K562 (cell line): ENCODE results near the gene CDHR2. TPM values are rescaled to one million over a fixed set of nuclear protein-coding genes. Genes with fewer than 3 reads are reported as not detected.
A peak's percentile ranks its signal among the peaks of the same experiment; 100 is the strongest.

Experiments used
- HNRNPLL ChIP-seq: fragments of 200-400 bp; formaldehyde crosslinking; IDR thresholded peaks from 2 replicates; pipeline ENCODE4 v1.6.1; 2017; ENCODE audit warnings: low read length, low read depth, mild to moderate bottlenecking; ENCODE audit not compliant: poor library complexity, severe bottlenecking
- MYBL2 ChIP-seq, 2 experiments: fragments of 450-650 bp in 1 of 2; sonication (generic) in 1 of 2; formaldehyde crosslinking in 1 of 2; IDR thresholded peaks; 2 replicates each; pipeline versions ENCODE4 v1.6.1 to v1.8.1; 2017 to 2022; ENCODE audit warnings: borderline replicate concordance in 1 of 2, inconsistent platforms in 1 of 2, low read depth in 1 of 2, mild to moderate bottlenecking in 1 of 2, missing genetic modification reagents in 1 of 2, moderate library complexity in 1 of 2
- RBBP5 ChIP-seq: fragments of 200-600 bp; sonication (generic); IDR thresholded peaks from 2 replicates; pipeline ENCODE4 v1.6.1; 2012; ENCODE audit warnings: borderline replicate concordance, mild to moderate bottlenecking, low read length, control low read depth, inconsistent platforms; ENCODE audit not compliant: insufficient read depth, poor library complexity, severe bottlenecking
- SP1 ChIP-seq: sonication (generic); formaldehyde crosslinking; IDR thresholded peaks from 2 replicates; pipeline ENCODE4 v1.8.1; 2022; ENCODE audit warnings: mild to moderate bottlenecking, missing genetic modification reagents
- ZNF212 ChIP-seq: fragments of 450-650 bp; formaldehyde crosslinking; IDR thresholded peaks from 2 replicates; pipeline ENCODE4 v1.4.0; 2020; ENCODE audit warnings: mild to moderate bottlenecking
- polyA plus RNA-seq, 8 experiments: library from polyadenylated mRNA; depleted of rRNA in 4 of 8; stranded (reverse) in 5 of 8; unstranded in 3 of 8; fragments of >200 nt; fragmentation: Nextera tagmentation in 2 of 8; fragmentation: Illumina TruSeq in 1 of 8; extraction: Ambion mirVana in 2 of 8; extraction: Trizol in 1 of 8; gene quantifications; 2 replicates each; pipeline versions ENCODE4 v1.2.1 to v1.2.3, GENCODE V29; 2011 to 2014; ENCODE audit warnings: inconsistent platforms in 1 of 8, missing spikeins in 1 of 8
- total RNA-seq, 7 experiments: library from RNA; depleted of rRNA in 6 of 7; stranded (reverse); fragments of >200 nt in 6 of 7; fragmentation: Illumina TruSeq in 2 of 7; extraction: Trizol in 2 of 7; gene quantifications; 2 replicates each; pipeline versions ENCODE4 v1.2.1 to v1.2.3, GENCODE V29; 2011 to 2021; ENCODE audit warnings: low replicate concordance in 1 of 7
- TF ChIP-seq, protein P1 (sequence below), 2 experiments: fragments of 450-650 bp in 1 of 2; sonication (generic) in 1 of 2; formaldehyde crosslinking in 1 of 2; IDR thresholded peaks; 2 replicates each; pipeline versions ENCODE4 v1.7.1 to v1.9.0; 2016 to 2022; ENCODE audit warnings: inconsistent platforms in 1 of 2, mild to moderate bottlenecking in 1 of 2, missing genetic modification reagents in 1 of 2
- TF ChIP-seq, protein P2 (sequence below): sonication (generic); formaldehyde crosslinking; IDR thresholded peaks from 2 replicates; pipeline ENCODE4 v1.8.1; 2023; ENCODE audit warnings: mild to moderate bottlenecking, missing genetic modification reagents
- TF ChIP-seq, protein P3 (sequence below): sonication (generic); formaldehyde crosslinking; IDR thresholded peaks from 2 replicates; pipeline ENCODE4 v1.8.0; 2022; ENCODE audit warnings: mild to moderate bottlenecking, missing genetic modification reagents
- TF ChIP-seq, protein P4 (sequence below): fragments of 450-650 bp; IDR thresholded peaks from 2 replicates; pipeline ENCODE4 v1.7.0; 2016; ENCODE audit warnings: borderline replicate concordance

Gene CDHR2
- total and polyA plus RNA-seq, 9 of the 15 experiments (the other 6 are each of a cell fraction or from before 2014, with no cell fraction given) = 0.01 to 0.62 (median 0.09) TPM; not detected in 2

DNA sequence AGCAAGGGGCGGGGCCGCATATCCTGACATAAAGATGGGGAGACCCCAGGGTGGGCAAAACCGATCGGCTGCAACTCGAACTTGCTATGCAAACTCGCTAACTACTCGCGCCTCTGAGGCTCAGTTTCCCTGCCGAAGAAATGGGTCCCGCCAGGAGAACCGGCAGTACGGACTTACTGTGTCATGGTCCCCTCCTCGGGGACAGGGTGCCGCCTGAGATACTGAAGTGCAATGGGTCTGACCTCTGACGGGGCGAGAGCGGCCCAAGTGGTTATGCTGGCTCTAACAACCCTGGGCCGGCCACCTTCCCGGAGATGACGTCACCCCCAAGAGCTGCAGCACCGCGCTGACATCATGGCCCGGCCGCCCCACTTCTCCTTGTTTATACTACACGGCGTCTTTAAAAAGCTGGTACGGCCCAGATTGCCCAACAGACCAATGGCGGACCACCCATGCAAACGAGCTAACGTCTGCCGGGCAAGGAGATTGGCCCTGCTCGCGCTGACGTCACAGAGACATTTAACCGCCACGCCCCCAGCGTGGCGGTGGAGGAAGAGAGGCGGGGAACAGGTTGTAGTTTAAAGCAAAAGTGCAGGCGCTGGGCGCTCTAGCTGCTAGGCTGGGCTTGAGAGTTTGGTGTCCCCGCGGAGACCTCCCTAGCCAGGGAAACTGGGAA, 11.4 kb upstream of the CDHR2 start (continued):
- TF ChIP-seq, protein P1, sequence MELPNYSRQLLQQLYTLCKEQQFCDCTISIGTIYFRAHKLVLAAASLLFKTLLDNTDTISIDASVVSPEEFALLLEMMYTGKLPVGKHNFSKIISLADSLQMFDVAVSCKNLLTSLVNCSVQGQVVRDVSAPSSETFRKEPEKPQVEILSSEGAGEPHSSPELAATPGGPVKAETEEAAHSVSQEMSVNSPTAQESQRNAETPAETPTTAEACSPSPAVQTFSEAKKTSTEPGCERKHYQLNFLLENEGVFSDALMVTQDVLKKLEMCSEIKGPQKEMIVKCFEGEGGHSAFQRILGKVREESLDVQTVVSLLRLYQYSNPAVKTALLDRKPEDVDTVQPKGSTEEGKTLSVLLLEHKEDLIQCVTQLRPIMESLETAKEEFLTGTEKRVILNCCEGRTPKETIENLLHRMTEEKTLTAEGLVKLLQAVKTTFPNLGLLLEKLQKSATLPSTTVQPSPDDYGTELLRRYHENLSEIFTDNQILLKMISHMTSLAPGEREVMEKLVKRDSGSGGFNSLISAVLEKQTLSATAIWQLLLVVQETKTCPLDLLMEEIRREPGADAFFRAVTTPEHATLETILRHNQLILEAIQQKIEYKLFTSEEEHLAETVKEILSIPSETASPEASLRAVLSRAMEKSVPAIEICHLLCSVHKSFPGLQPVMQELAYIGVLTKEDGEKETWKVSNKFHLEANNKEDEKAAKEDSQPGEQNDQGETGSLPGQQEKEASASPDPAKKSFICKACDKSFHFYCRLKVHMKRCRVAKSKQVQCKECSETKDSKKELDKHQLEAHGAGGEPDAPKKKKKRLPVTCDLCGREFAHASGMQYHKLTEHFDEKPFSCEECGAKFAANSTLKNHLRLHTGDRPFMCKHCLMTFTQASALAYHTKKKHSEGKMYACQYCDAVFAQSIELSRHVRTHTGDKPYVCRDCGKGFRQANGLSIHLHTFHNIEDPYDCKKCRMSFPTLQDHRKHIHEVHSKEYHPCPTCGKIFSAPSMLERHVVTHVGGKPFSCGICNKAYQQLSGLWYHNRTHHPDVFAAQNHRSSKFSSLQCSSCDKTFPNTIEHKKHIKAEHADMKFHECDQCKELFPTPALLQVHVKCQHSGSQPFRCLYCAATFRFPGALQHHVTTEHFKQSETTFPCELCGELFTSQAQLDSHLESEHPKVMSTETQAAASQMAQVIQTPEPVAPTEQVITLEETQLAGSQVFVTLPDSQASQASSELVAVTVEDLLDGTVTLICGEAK (IDR thresholded peaks at IDR 0.05) = peak; percentile 65; the same call in 1 of the 2 replicates
- TF ChIP-seq, protein P1 (CRISPR knock-in tag; IDR thresholded peaks at IDR 0.05) = no peak
- TF ChIP-seq RBBP5 (no peak), SP1 (CRISPR knock-in tag) (peak; percentile 80), ZNF212 (CRISPR knock-in tag) (no peak; the same call in 1 of the 2 replicates), MYBL2 (IDR thresholded peaks at IDR 0.05; ENCODE audit: low read depth) (peak; percentile 58; the same call in 1 of the 2 replicates), MYBL2 (CRISPR knock-in tag; IDR thresholded peaks at IDR 0.05; ENCODE audit: borderline replicate concordance) (no peak), HNRNPLL (peak; percentile 64)
- TF ChIP-seq, protein P2, sequence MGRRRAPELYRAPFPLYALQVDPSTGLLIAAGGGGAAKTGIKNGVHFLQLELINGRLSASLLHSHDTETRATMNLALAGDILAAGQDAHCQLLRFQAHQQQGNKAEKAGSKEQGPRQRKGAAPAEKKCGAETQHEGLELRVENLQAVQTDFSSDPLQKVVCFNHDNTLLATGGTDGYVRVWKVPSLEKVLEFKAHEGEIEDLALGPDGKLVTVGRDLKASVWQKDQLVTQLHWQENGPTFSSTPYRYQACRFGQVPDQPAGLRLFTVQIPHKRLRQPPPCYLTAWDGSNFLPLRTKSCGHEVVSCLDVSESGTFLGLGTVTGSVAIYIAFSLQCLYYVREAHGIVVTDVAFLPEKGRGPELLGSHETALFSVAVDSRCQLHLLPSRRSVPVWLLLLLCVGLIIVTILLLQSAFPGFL (CRISPR knock-in tag) = 0 out of 2 replicates have a peak, but pooled peaks have one; percentile 87
- TF ChIP-seq, protein P3, sequence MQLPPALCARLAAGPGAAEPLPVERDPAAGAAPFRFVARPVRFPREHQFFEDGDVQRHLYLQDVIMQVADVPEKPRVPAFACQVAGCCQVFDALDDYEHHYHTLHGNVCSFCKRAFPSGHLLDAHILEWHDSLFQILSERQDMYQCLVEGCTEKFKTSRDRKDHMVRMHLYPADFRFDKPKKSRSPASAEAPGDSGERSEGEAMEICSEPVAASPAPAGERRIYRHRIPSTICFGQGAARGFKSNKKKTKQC = 0 out of 2 replicates have a peak, but pooled peaks have one; percentile 38
- TF ChIP-seq, protein P4, sequence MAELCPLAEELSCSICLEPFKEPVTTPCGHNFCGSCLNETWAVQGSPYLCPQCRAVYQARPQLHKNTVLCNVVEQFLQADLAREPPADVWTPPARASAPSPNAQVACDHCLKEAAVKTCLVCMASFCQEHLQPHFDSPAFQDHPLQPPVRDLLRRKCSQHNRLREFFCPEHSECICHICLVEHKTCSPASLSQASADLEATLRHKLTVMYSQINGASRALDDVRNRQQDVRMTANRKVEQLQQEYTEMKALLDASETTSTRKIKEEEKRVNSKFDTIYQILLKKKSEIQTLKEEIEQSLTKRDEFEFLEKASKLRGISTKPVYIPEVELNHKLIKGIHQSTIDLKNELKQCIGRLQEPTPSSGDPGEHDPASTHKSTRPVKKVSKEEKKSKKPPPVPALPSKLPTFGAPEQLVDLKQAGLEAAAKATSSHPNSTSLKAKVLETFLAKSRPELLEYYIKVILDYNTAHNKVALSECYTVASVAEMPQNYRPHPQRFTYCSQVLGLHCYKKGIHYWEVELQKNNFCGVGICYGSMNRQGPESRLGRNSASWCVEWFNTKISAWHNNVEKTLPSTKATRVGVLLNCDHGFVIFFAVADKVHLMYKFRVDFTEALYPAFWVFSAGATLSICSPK = no peak
